ENCODE measurements around the gene HS2ST1. TPM values are rescaled to one million over a fixed set of nuclear protein-coding genes. Genes with fewer than 3 reads are reported as not detected.

The HS2ST1 gene
- total RNA-seq, 6 experiments from 2014 or later = 23.8 to 26.8 (median 24.8) TPM

DNA sequence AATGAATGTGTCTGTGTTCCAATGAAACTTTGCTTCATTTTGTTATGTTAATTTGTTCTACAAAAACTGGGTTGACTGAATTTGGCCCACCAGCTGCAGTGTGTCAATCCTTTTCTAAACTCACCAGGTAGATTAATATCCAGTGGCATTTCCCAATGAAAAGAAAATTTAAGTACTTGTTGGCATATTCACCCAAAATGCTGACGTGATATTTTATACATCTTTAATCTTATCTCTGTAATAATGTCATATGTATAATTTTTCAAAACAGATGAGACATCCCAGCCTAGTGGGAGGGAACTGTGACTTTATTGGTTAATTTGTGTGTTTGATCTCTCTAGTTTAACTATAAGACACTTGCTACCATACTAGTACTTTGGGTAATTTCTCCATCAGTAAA lies 8.6 kb upstream of the HS2ST1 start:
- H3K9me3 Mint-ChIP-seq = no peaks in the 10 kb centered on the region
- H3K36me3 Mint-ChIP-seq (ENCODE audit: low read depth) = peaks cover 30% of the 10 kb centered on the region
- no peaks in the 10 kb centered on the region for H3K27me3 Mint-ChIP-seq (ENCODE audit: insufficient read depth)
- no peak for DNase-seq
- H3K4me3 Mint-ChIP-seq = no peak overlapping the region
- no peak overlapping the region for H3K27ac Mint-ChIP-seq
- TF ChIP-seq, protein P1, sequence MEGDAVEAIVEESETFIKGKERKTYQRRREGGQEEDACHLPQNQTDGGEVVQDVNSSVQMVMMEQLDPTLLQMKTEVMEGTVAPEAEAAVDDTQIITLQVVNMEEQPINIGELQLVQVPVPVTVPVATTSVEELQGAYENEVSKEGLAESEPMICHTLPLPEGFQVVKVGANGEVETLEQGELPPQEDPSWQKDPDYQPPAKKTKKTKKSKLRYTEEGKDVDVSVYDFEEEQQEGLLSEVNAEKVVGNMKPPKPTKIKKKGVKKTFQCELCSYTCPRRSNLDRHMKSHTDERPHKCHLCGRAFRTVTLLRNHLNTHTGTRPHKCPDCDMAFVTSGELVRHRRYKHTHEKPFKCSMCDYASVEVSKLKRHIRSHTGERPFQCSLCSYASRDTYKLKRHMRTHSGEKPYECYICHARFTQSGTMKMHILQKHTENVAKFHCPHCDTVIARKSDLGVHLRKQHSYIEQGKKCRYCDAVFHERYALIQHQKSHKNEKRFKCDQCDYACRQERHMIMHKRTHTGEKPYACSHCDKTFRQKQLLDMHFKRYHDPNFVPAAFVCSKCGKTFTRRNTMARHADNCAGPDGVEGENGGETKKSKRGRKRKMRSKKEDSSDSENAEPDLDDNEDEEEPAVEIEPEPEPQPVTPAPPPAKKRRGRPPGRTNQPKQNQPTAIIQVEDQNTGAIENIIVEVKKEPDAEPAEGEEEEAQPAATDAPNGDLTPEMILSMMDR (IDR thresholded peaks at IDR 0.05) = no peak
- H3K4me1 Mint-ChIP-seq (ENCODE audit: low read depth) = peaks cover 23% of the 10 kb centered on the region

DNA sequence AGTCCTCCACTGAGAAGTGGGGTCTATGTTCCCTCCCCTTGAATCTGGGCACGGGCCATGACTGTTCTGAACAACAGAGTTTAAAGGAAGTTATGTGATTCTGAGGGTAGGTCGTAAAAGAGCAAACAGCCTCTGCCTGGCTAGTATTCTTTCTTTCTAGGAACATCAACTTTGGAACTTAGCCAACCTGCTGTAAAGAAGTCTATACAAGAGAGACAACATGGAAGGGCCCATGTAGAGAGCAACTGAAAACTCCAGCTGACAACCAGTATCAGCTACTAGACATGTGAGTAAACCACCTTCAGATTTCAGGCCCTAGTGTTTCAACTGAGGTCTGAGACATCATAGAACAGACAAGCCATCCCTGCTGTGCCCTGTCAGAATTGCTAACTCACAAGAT lies 8.0 kb upstream of the HS2ST1 start:
- no peak overlapping the region for H3K4me3 Mint-ChIP-seq
- no peaks in the 10 kb centered on the region for H3K9me3 Mint-ChIP-seq
- peaks cover 29% of the 10 kb centered on the region for H3K4me1 Mint-ChIP-seq (ENCODE audit: low read depth)
- peaks cover 30% of the 10 kb centered on the region for H3K36me3 Mint-ChIP-seq (ENCODE audit: low read depth)
- no peak overlapping the region for H3K27ac Mint-ChIP-seq
- DNase-seq = no peak
- TF ChIP-seq, protein P1 (IDR thresholded peaks at IDR 0.05) = no peak
- no peaks in the 10 kb centered on the region for H3K27me3 Mint-ChIP-seq (ENCODE audit: insufficient read depth)

- TF ChIP-seq, protein P1 (IDR thresholded peaks at IDR 0.05) = no peak
- Mint-ChIP-seq H3K36me3 (ENCODE audit: low read depth) (peaks cover 25% of the 10 kb centered on the region), H3K4me1 (ENCODE audit: low read depth) (peaks cover 44% of the 10 kb centered on the region), H3K4me3 (no peak overlapping the region), H3K27me3 (ENCODE audit: insufficient read depth) (peaks cover 2% of the 10 kb centered on the region; the same call in 1 of the 2 replicates), H3K9me3 (no peaks in the 10 kb centered on the region), H3K27ac (peak overlapping the region; percentile 72)
- peak; percentile 4 for DNase-seq
These were observed 2.0 kb upstream of the HS2ST1 start for GRCh38 chr1:86912281-86912900.

DNA sequence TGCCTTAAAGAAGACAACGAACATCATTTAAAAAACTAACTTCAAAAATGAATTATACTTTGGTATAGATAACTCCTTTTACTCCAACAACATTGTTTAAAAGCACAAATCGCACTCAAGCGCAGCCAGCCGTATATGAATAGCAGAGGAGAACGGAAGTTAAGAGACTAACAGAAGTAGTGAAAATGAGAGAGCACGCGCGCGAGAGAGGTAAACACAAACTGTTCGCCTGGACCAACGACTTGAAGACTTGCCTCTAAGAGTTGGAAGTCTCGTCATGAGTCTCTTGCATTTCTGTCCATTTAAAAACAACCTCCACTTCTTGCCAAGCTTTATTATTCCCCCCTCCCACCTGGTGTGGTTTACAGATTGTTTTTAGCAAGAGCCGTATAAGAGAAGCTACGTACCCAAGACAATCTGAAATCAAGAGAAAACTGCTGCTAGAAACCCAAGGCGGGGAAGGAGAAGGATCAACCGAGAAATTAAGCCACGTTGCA lies 988 bp upstream of the HS2ST1 start:
- Mint-ChIP-seq H3K9me3 (no peaks in the 10 kb centered on the region), H3K27ac (no peak overlapping the region), H3K4me1 (ENCODE audit: low read depth) (peaks cover 37% of the 10 kb centered on the region), H3K27me3 (ENCODE audit: insufficient read depth) (peaks cover 2% of the 10 kb centered on the region; the same call in 1 of the 2 replicates), H3K36me3 (ENCODE audit: low read depth) (peaks cover 19% of the 10 kb centered on the region), H3K4me3 (no peak overlapping the region)
- DNase-seq = peak; percentile 25
- TF ChIP-seq, protein P1 (IDR thresholded peaks at IDR 0.05) = no peak

GRCh38 chr1:86913896-86914600 lies 387 bp upstream of the HS2ST1 start, which contains the start of gene SELENOF:
Gene SELENOF (minus strand): TSS chr1:86914126. CDS start chr1:86914111, 15 bp downstream.
- TF ChIP-seq, protein P1 (IDR thresholded peaks at IDR 0.05) = no peak
- Mint-ChIP-seq H3K4me1 (ENCODE audit: low read depth) (peaks cover 31% of the 10 kb centered on the region), H3K9me3 (no peaks in the 10 kb centered on the region), H3K27me3 (ENCODE audit: insufficient read depth) (peaks cover 2% of the 10 kb centered on the region; the same call in 1 of the 2 replicates), H3K4me3 (no peak within 1 kb of the TSS), H3K36me3 (ENCODE audit: low read depth) (peaks cover 19% of the 10 kb centered on the region), H3K27ac (no peak within 1 kb of the TSS)
- DNase-seq = peak; percentile 100

Data from HFFc6 (cell line).